ENCODE results near the gene ADAMTSL1.

ADAMTSL1 gene

GRCh38 chr9:18473652-18474279 is at the start of gene ADAMTSL1:
Gene ADAMTSL1, plus strand, starts transcription at chr9:18474153. Its CDS starts 80 bp downstream, at chr9:18474233.
- peak; percentile 31 for DNase-seq

GRCh38 chr9:18427691-18428090 is 46.3 kb upstream of the ADAMTSL1 start:
- no peak for DNase-seq

- no peak for DNase-seq
Observed at GRCh38 chr9:18428661-18429060, 45.3 kb upstream of the ADAMTSL1 start.

GRCh38 chr9:18429070-18429469 is 44.9 kb upstream of the ADAMTSL1 start:
- peak; percentile 30 for DNase-seq

- DNase-seq: no peak
Observed at GRCh38 chr9:18433620-18434019, 40.3 kb upstream of the ADAMTSL1 start.

- DNase-seq: peak; percentile 26
Observed at GRCh38 chr9:18437315-18438201, 36.4 kb upstream of the ADAMTSL1 start.

- no peak for DNase-seq
Observed at GRCh38 chr9:18438300-18438925, 35.5 kb upstream of the ADAMTSL1 start.

- DNase-seq: no peak
Observed at GRCh38 chr9:18438951-18439350, 35.0 kb upstream of the ADAMTSL1 start.

- DNase-seq: no peak
Observed at GRCh38 chr9:18441261-18441660, 32.7 kb upstream of the ADAMTSL1 start.

GRCh38 chr9:18442629-18443491 is 31.1 kb upstream of the ADAMTSL1 start:
- DNase-seq: peak; percentile 50

GRCh38 chr9:18447131-18447530 is 26.8 kb upstream of the ADAMTSL1 start:
- no peak for DNase-seq

GRCh38 chr9:18447541-18447940 is 26.4 kb upstream of the ADAMTSL1 start:
- DNase-seq: no peak

- no peak for DNase-seq
Observed at GRCh38 chr9:18448101-18448500, 25.9 kb upstream of the ADAMTSL1 start.

GRCh38 chr9:18451406-18451805 is 22.5 kb upstream of the ADAMTSL1 start:
- DNase-seq: no peak

GRCh38 chr9:18452276-18452675 is 21.7 kb upstream of the ADAMTSL1 start:
- no peak for DNase-seq

- no peak for DNase-seq
Observed at GRCh38 chr9:18456624-18457237, 17.2 kb upstream of the ADAMTSL1 start.

GRCh38 chr9:18457510-18457909 is 16.4 kb upstream of the ADAMTSL1 start:
- peak; percentile 80 for DNase-seq

GRCh38 chr9:18459962-18460584 is 13.9 kb upstream of the ADAMTSL1 start:
- peak; percentile 89 for DNase-seq

- DNase-seq: no peak
Observed at GRCh38 chr9:18461496-18461895, 12.5 kb upstream of the ADAMTSL1 start.

- DNase-seq: peak; percentile 37
Observed at GRCh38 chr9:18463991-18464390, 10.0 kb upstream of the ADAMTSL1 start.

- DNase-seq: no peak
Observed at GRCh38 chr9:18466101-18466500, 7.9 kb upstream of the ADAMTSL1 start.

- no peak for DNase-seq
Observed at GRCh38 chr9:18467696-18468095, 6.3 kb upstream of the ADAMTSL1 start.
